Vagina (tissue), 2 donors: Measurements from ENCODE around the gene PITX2.

Source experiments
- CTCF ChIP-seq, 3 experiments: fragments of 450-650 bp in 2 of 3; fragments of 200-600 bp in 1 of 3; sonication (generic) in 1 of 3; IDR thresholded peaks; one replicate each; pipeline ENCODE4 v1.5.1; 2017 to 2019; ENCODE audit warnings: antibody characterized with exemption in 3 of 3, mild to moderate bottlenecking in 2 of 3, moderate library complexity in 2 of 3
- POLR2A ChIP-seq, 2 donors: fragments of 450-650 bp; IDR thresholded peaks; one replicate each; pipeline ENCODE4 v1.6.1; 2017; ENCODE audit warnings: antibody characterized with exemption in 2 of 2, mild to moderate bottlenecking in 2 of 2, moderate library complexity in 2 of 2

- TF ChIP-seq POLR2A (IDR thresholded peaks at IDR 0.05), result no peak
- TF ChIP-seq CTCF (IDR thresholded peaks at IDR 0.05), result no peak
Observed at GRCh38 chr4:110617075-110617640, 5.7 kb downstream of the PITX2 start.
